ENCODE data around the gene PDE10A.

Gene PDE10A

GRCh38 chr6:165439928-165440554, 223.0 kb downstream of the PDE10A start:
- peak; percentile 80 for TF ChIP-seq CTCF (IDR thresholded peaks at IDR 0.05)

- TF ChIP-seq CTCF (IDR thresholded peaks at IDR 0.05) = no peak
These were observed 236.1 kb downstream of the PDE10A start for GRCh38 chr6:165426892-165427291.

GRCh38 chr6:165422192-165422591, 240.8 kb downstream of the PDE10A start:
- TF ChIP-seq CTCF (IDR thresholded peaks at IDR 0.05) = no peak

GRCh38 chr6:165417278-165417865, 245.7 kb downstream of the PDE10A start:
- TF ChIP-seq CTCF (IDR thresholded peaks at IDR 0.05) = no peak

GRCh38 chr6:165404697-165405096, 258.3 kb downstream of the PDE10A start:
- no peak for TF ChIP-seq CTCF (IDR thresholded peaks at IDR 0.05)

- TF ChIP-seq CTCF (IDR thresholded peaks at IDR 0.05) = no peak
These were observed 258.7 kb downstream of the PDE10A start for GRCh38 chr6:165404296-165404695.

GRCh38 chr6:165403006-165403595, 259.9 kb downstream of the PDE10A start:
- TF ChIP-seq CTCF (IDR thresholded peaks at IDR 0.05) = no peak
